Activated T-cell treated with anti-CD3 and anti-CD28 coated beads, Interleukin-2, amount 50 U/mL, for 48 hours (primary cell): ENCODE data around the gene PARN.

Source experiments
- DNase-seq, 2 experiments: peaks; one replicate each; pipeline ENCODE4 v3.0.0-alpha.2; 2020

PARN gene

GRCh38 chr16:14527411-14528044, 102.5 kb downstream of the PARN start:
- DNase-seq = no peak

GRCh38 chr16:14525596-14525995, 104.5 kb downstream of the PARN start:
- DNase-seq = no peak

- DNase-seq = no peak
Measured at GRCh38 chr16:14524979-14525378, 105.1 kb downstream of the PARN start.

GRCh38 chr16:14523632-14524031, 106.4 kb downstream of the PARN start:
- no peak for DNase-seq

GRCh38 chr16:14522671-14523070, 107.4 kb downstream of the PARN start:
- DNase-seq = no peak

GRCh38 chr16:14520753-14521152, 109.3 kb downstream of the PARN start:
- DNase-seq = no peak

- no peak for DNase-seq
Measured at GRCh38 chr16:14514967-14515366, 115.1 kb downstream of the PARN start.

GRCh38 chr16:14513389-14514107, 116.5 kb downstream of the PARN start:
- no peak for DNase-seq

- DNase-seq = no peak
Measured at GRCh38 chr16:14511800-14512135, 118.3 kb downstream of the PARN start.

- no peak for DNase-seq
Measured at GRCh38 chr16:14510939-14511799, 118.9 kb downstream of the PARN start.

- DNase-seq = no peak
Measured at GRCh38 chr16:14510581-14510938, 119.5 kb downstream of the PARN start.

GRCh38 chr16:14509675-14510132, 120.4 kb downstream of the PARN start:
- no peak for DNase-seq

- no peak for DNase-seq
Measured at GRCh38 chr16:14509055-14509454, 121.0 kb downstream of the PARN start.

GRCh38 chr16:14505846-14506245, 124.2 kb downstream of the PARN start:
- no peak for DNase-seq

- DNase-seq = no peak
Measured at GRCh38 chr16:14502932-14503741, 126.9 kb downstream of the PARN start.

GRCh38 chr16:14502256-14502875, 127.7 kb downstream of the PARN start:
- DNase-seq = no peak

GRCh38 chr16:14501331-14502255, 128.5 kb downstream of the PARN start:
- DNase-seq = peak in 1 of 2 experiments; percentile 20

GRCh38 chr16:14500791-14501190, 129.3 kb downstream of the PARN start:
- no peak for DNase-seq

- no peak for DNase-seq
Measured at GRCh38 chr16:14499110-14499509, 130.9 kb downstream of the PARN start.

GRCh38 chr16:14497245-14498082, 132.6 kb downstream of the PARN start:
- DNase-seq = no peak
